ENCODE results near the gene TOMM7. TPM values are rescaled to one million over a fixed set of nuclear protein-coding genes. Genes with fewer than 3 reads are reported as not detected.
A peak's percentile ranks its signal among the peaks of the same experiment; 100 is the strongest.

The TOMM7 gene
- 563 TPM for total RNA-seq
- long read RNA-seq, transcript TOMM7-204 (2 exons, 731 nt) = minor isoform, 6 of 238 reads
- long read RNA-seq, transcript TOMM7-201 (3 exons, 778 nt) = major isoform, 228 of 238 reads
- long read RNA-seq, partial matches to known transcripts = 2 of 238 reads
- long read RNA-seq, other reads (novel, unspliced or antisense) = 1 of 238 reads

- intact Hi-C loops (cut with micrococcal nuclease) = loop anchor here (10.0 kb wide), 1 partner anchor 232 kb away; no protein-coding TSS in a partner anchor
- ATAC-seq = peak; percentile 99
- peak; percentile 92 for DNase-seq
Observed at GRCh38 chr7:22822486-22823141, at the start of gene TOMM7. TOMM7 (minus strand) TSS chr7:22822849; CDS start chr7:22822779, 70 bp downstream.

GRCh38 chr7:22872096-22872807, 49.6 kb upstream of the TOMM7 start:
- no peak for ATAC-seq

GRCh38 chr7:22871661-22872060, 49.0 kb upstream of the TOMM7 start:
- no peak for ATAC-seq
- intact Hi-C loops (cut with micrococcal nuclease) = no loop called here
- DNase-seq = no peak

More at GRCh38 chr7:22872096-22872807, 49.6 kb upstream of the TOMM7 start:
- intact Hi-C loops (cut with micrococcal nuclease) = no loop called here
- no peak for DNase-seq

- no peak for ATAC-seq
- intact Hi-C loops (cut with micrococcal nuclease) = no loop called here
- no peak for DNase-seq
Observed at GRCh38 chr7:22868509-22868908, 45.9 kb upstream of the TOMM7 start.

GRCh38 chr7:22867589-22867988, 44.9 kb upstream of the TOMM7 start:
- intact Hi-C loops (cut with micrococcal nuclease) = no loop called here

GRCh38 chr7:22867003-22867402, 44.4 kb upstream of the TOMM7 start:
- intact Hi-C loops (cut with micrococcal nuclease) = no loop called here

More at GRCh38 chr7:22867589-22867988, 44.9 kb upstream of the TOMM7 start:
- DNase-seq (no peak), ATAC-seq (peak; percentile 12)

GRCh38 chr7:22865602-22865960, 42.9 kb upstream of the TOMM7 start:
- intact Hi-C loops (cut with micrococcal nuclease) = no loop called here
- no peak for DNase-seq
- ATAC-seq = no peak

More at GRCh38 chr7:22867003-22867402, 44.4 kb upstream of the TOMM7 start:
- DNase-seq (no peak), ATAC-seq (peak; percentile 84)

GRCh38 chr7:22864855-22865601, 42.4 kb upstream of the TOMM7 start:
- intact Hi-C loops (cut with micrococcal nuclease) = no loop called here
- ATAC-seq (peak; percentile 46), DNase-seq (no peak)

GRCh38 chr7:22864301-22864700, 41.7 kb upstream of the TOMM7 start:
- intact Hi-C loops (cut with micrococcal nuclease) = no loop called here
- ATAC-seq = no peak
- no peak for DNase-seq

- intact Hi-C loops (cut with micrococcal nuclease) = no loop called here
- ATAC-seq (no peak), DNase-seq (no peak)
Observed at GRCh38 chr7:22863156-22863899, 40.7 kb upstream of the TOMM7 start.

- intact Hi-C loops (cut with micrococcal nuclease) = no loop called here
- ATAC-seq (no peak), DNase-seq (no peak)
Observed at GRCh38 chr7:22861576-22861975, 38.9 kb upstream of the TOMM7 start.

- ATAC-seq = no peak
- intact Hi-C loops (cut with micrococcal nuclease) = no loop called here
- no peak for DNase-seq
Observed at GRCh38 chr7:22860784-22861482, 38.3 kb upstream of the TOMM7 start.

GRCh38 chr7:22860337-22860736, 37.7 kb upstream of the TOMM7 start:
- intact Hi-C loops (cut with micrococcal nuclease) = no loop called here
- DNase-seq (no peak), ATAC-seq (no peak)

- DNase-seq = no peak
- no peak for ATAC-seq
- intact Hi-C loops (cut with micrococcal nuclease) = no loop called here
Observed at GRCh38 chr7:22859641-22860290, 37.1 kb upstream of the TOMM7 start.

- intact Hi-C loops (cut with micrococcal nuclease) = no loop called here
- no peak for ATAC-seq
- DNase-seq = no peak
Observed at GRCh38 chr7:22858640-22859561, 36.3 kb upstream of the TOMM7 start.

- intact Hi-C loops (cut with micrococcal nuclease) = no loop called here
- no peak for DNase-seq
- no peak for ATAC-seq
Observed at GRCh38 chr7:22858274-22858639, 35.6 kb upstream of the TOMM7 start.

- DNase-seq (no peak), ATAC-seq (no peak)
- intact Hi-C loops (cut with micrococcal nuclease) = no loop called here
Observed at GRCh38 chr7:22856416-22856815, 33.8 kb upstream of the TOMM7 start.
